Neural progenitor cell (in vitro differentiated cells): ENCODE results near the gene NTM.

ENCODE experiments used
- CTCF ChIP-seq: fragments of 200-600 bp; sonication (generic); IDR thresholded peaks from 2 replicates; pipeline ENCODE4 v1.5.1; 2017; ENCODE audit warnings: antibody characterized with exemption, mild to moderate bottlenecking
- EZH2 ChIP-seq: fragments of 200-600 bp; sonication (generic); IDR thresholded peaks from 2 replicates; pipeline ENCODE4 v1.6.1; 2017; ENCODE audit warnings: antibody characterized with exemption, mild to moderate bottlenecking, moderate library complexity
- EZH2phosphoT487 ChIP-seq: fragments of 200-600 bp; sonication (generic); IDR thresholded peaks from 2 replicates; pipeline ENCODE4 v1.6.1; 2017; ENCODE audit warnings: antibody characterized with exemption

GRCh38 chr11:132286106-132286505 lies 915.7 kb downstream of the NTM start:
- TF ChIP-seq CTCF, result no peak
- no peak for TF ChIP-seq EZH2phosphoT487
- no peak for TF ChIP-seq EZH2
